SK-N-SH treated with all-trans-retinoic acid at 6 μM for 48 hours (cell line): ENCODE measurements around the gene MYO1B.

Experiments used
- ATAC-seq: fragments of 200-7000 bp; cut with Tn5 transposase; 3 replicates; pipeline ENCODE4 v1.9.1; 2020; ENCODE audit warnings: mild to moderate bottlenecking, moderate library complexity
- ARNTL ChIP-seq: fragments of 450-650 bp; formaldehyde crosslinking; IDR thresholded peaks from 2 replicates; pipeline ENCODE4 v1.5.0; 2020; ENCODE audit warnings: low read depth, mild to moderate bottlenecking, moderate library complexity, borderline replicate concordance
- BACH2 ChIP-seq: fragments of 250-450 bp; sonication (Bioruptor Pico); IDR thresholded peaks from 2 replicates; pipeline ENCODE4 v1.9.0; 2021; ENCODE audit warnings: mild to moderate bottlenecking, borderline replicate concordance
- CSDC2 ChIP-seq: fragments of 250-450 bp; sonication (Bioruptor Pico); IDR thresholded peaks from 2 replicates; pipeline ENCODE4 v1.5.0; 2020; ENCODE audit warnings: mild to moderate bottlenecking, moderate library complexity
- ESRRG ChIP-seq: fragments of 250-450 bp; sonication (Bioruptor Pico); IDR thresholded peaks from 2 replicates; pipeline ENCODE4 v1.6.1; 2021; ENCODE audit warnings: mild to moderate bottlenecking
- GLIS3 ChIP-seq: fragments of 250-450 bp; sonication (Bioruptor Pico); IDR thresholded peaks from 2 replicates; pipeline ENCODE4 v1.5.0; 2020; ENCODE audit warnings: mild to moderate bottlenecking, moderate library complexity
- ISL1 ChIP-seq: fragments of 250-450 bp; sonication (Bioruptor Pico); IDR thresholded peaks from 2 replicates; pipeline ENCODE4 v2.1.2; 2022; ENCODE audit warnings: mild to moderate bottlenecking, moderate library complexity
- OSR1 ChIP-seq: fragments of 250-450 bp; sonication (Bioruptor Pico); IDR thresholded peaks from 2 replicates; pipeline ENCODE4 v1.8.0; 2022; ENCODE audit warnings: moderate library complexity, mild to moderate bottlenecking, inconsistent platforms
- PPARA ChIP-seq: fragments of 250-450 bp; sonication (Bioruptor Pico); IDR thresholded peaks from 2 replicates; pipeline ENCODE4 v1.5.0; 2020; ENCODE audit warnings: mild to moderate bottlenecking, borderline replicate concordance
- RARB ChIP-seq: fragments of 250-450 bp; sonication (Bioruptor Pico); IDR thresholded peaks from 2 replicates; pipeline ENCODE4 v1.8.0; 2021; ENCODE audit warnings: mild to moderate bottlenecking, moderate library complexity
- SNAI2 ChIP-seq: fragments of 250-450 bp; sonication (Bioruptor Pico); IDR thresholded peaks from 2 replicates; pipeline ENCODE4 v1.5.0; 2020; ENCODE audit warnings: mild to moderate bottlenecking, moderate library complexity
- TCF4 ChIP-seq: fragments of 250-450 bp; sonication (Bioruptor Pico); IDR thresholded peaks from 2 replicates; pipeline ENCODE4 v1.8.0; 2021; ENCODE audit warnings: mild to moderate bottlenecking, moderate library complexity, borderline replicate concordance
- TOX ChIP-seq: fragments of 250-450 bp; sonication (Bioruptor Pico); IDR thresholded peaks from 2 replicates; pipeline ENCODE4 v1.8.0; 2021; ENCODE audit warnings: mild to moderate bottlenecking, moderate library complexity, borderline replicate concordance
- ZC3H10 ChIP-seq: fragments of 250-450 bp; sonication (Bioruptor Pico); IDR thresholded peaks from 2 replicates; pipeline ENCODE4 v1.5.1; 2021; ENCODE audit warnings: mild to moderate bottlenecking, moderate library complexity
- ZFP3 ChIP-seq: fragments of 250-450 bp; sonication (Bioruptor Pico); IDR thresholded peaks from 2 replicates; pipeline ENCODE4 v1.5.0; 2020; ENCODE audit warnings: mild to moderate bottlenecking, moderate library complexity
- ZNF565 ChIP-seq: fragments of 450-650 bp; formaldehyde crosslinking; conservative IDR thresholded peaks from 2 replicates; pipeline ENCODE4 v1.5.0; 2020; ENCODE audit warnings: low read depth, mild to moderate bottlenecking, moderate library complexity
- ZNF70 ChIP-seq: fragments of 450-650 bp; formaldehyde crosslinking; IDR thresholded peaks from 2 replicates; pipeline ENCODE4 v1.5.0; 2020; ENCODE audit warnings: mild to moderate bottlenecking, moderate library complexity
- ZNF8 ChIP-seq: fragments of 450-650 bp; formaldehyde crosslinking; IDR thresholded peaks from 2 replicates; pipeline ENCODE4 v1.5.0; 2020; ENCODE audit warnings: mild to moderate bottlenecking, moderate library complexity
- TF ChIP-seq, protein P1 (sequence below): fragments of 250-450 bp; sonication (Bioruptor Pico); IDR thresholded peaks from 2 replicates; pipeline ENCODE4 v1.5.1; 2021; ENCODE audit warnings: mild to moderate bottlenecking, moderate library complexity
- TF ChIP-seq, protein P2 (sequence below): fragments of 250-450 bp; sonication (Bioruptor Pico); IDR thresholded peaks from 2 replicates; pipeline ENCODE4 v1.8.0; 2021; ENCODE audit warnings: low read depth, mild to moderate bottlenecking, moderate library complexity, borderline replicate concordance
- TF ChIP-seq, protein P3 (sequence below): fragments of 250-450 bp; sonication (Bioruptor Pico); IDR thresholded peaks from 2 replicates; pipeline ENCODE4 v1.5.1; 2020; ENCODE audit warnings: low read depth, mild to moderate bottlenecking, moderate library complexity
- TF ChIP-seq, protein P4 (sequence below): fragments of 250-450 bp; sonication (Bioruptor Pico); IDR thresholded peaks from 2 replicates; pipeline ENCODE4 v1.8.0; 2020; ENCODE audit warnings: mild to moderate bottlenecking, moderate library complexity, borderline replicate concordance

The MYO1B gene

DNA sequence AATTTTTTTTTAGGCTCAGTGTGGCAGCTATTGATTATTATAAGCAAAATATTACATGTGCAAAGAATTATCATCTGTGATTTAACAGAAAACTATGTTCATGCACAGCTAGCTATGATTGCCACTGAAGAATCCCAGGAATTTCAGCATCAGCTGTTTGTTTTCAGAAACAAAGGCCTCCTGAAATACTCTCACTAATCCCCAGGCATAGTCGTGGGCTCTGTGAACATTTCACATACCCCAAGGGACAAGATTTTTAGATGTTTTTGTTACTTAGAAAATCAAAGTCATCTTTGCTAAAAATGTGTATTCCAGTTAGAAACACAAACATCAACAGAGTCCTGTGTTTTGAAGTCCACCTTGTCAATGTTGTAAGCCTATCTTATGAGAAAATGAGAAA, 156.1 kb downstream of the MYO1B start:
- TF ChIP-seq ZNF565 (CRISPR knock-in tag) (no peak), GLIS3 (CRISPR knock-in tag) (no peak), BACH2 (CRISPR knock-in tag) (no peak), ZNF8 (no peak), ISL1 (CRISPR knock-in tag) (no peak), CSDC2 (CRISPR knock-in tag) (no peak), RARB (CRISPR knock-in tag) (no peak), TCF4 (CRISPR knock-in tag) (no peak), ARNTL (CRISPR knock-in tag) (no peak), TOX (CRISPR knock-in tag) (no peak)
- TF ChIP-seq, protein P1, sequence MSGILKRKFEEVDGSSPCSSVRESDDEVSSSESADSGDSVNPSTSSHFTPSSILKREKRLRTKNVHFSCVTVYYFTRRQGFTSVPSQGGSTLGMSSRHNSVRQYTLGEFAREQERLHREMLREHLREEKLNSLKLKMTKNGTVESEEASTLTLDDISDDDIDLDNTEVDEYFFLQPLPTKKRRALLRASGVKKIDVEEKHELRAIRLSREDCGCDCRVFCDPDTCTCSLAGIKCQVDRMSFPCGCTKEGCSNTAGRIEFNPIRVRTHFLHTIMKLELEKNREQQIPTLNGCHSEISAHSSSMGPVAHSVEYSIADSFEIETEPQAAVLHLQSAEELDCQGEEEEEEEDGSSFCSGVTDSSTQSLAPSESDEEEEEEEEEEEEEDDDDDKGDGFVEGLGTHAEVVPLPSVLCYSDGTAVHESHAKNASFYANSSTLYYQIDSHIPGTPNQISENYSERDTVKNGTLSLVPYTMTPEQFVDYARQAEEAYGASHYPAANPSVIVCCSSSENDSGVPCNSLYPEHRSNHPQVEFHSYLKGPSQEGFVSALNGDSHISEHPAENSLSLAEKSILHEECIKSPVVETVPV, result no peak
- ATAC-seq, result peak; percentile 76

DNA sequence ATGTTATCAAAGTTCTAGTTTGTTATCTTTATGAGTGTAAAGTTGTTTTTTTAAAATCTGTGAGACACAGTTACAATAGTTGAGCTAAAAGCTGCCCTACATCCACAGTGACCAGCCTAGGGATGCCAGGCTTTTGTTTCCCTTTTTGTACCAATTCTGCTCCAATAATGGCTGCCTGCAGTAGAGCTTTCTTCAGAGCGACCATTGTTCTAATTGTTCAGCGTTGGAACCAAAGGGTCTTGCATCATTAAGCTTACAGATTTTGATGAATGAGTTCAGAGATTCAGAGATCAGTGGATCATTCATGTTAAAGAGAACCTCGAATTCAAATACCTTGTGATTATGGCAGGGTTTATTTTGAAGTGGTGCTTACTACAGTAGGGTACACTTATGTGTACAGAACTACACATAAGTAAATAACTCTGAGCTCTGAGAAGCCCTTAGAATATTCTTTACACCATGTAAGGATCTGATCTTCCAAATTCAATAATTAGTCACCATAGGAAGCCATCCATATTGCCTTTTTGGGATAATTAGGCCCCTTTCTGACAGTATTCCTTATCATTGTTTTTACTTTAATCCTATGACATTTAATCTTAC, 157.9 kb downstream of the MYO1B start:
- ATAC-seq, result no peak
- TF ChIP-seq ZFP3 (CRISPR knock-in tag) (no peak), ZNF8 (no peak), BACH2 (CRISPR knock-in tag) (no peak), ZC3H10 (CRISPR knock-in tag) (no peak), OSR1 (CRISPR knock-in tag) (no peak)
- TF ChIP-seq, protein P2, sequence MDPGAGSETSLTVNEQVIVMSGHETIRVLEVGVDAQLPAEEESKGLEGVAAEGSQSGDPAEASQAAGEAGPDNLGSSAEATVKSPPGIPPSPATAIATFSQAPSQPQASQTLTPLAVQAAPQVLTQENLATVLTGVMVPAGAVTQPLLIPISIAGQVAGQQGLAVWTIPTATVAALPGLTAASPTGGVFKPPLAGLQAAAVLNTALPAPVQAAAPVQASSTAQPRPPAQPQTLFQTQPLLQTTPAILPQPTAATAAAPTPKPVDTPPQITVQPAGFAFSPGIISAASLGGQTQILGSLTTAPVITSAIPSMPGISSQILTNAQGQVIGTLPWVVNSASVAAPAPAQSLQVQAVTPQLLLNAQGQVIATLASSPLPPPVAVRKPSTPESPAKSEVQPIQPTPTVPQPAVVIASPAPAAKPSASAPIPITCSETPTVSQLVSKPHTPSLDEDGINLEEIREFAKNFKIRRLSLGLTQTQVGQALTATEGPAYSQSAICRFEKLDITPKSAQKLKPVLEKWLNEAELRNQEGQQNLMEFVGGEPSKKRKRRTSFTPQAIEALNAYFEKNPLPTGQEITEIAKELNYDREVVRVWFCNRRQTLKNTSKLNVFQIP (CRISPR knock-in tag), result no peak
- TF ChIP-seq, all 23 proteins: peak for 0

DNA sequence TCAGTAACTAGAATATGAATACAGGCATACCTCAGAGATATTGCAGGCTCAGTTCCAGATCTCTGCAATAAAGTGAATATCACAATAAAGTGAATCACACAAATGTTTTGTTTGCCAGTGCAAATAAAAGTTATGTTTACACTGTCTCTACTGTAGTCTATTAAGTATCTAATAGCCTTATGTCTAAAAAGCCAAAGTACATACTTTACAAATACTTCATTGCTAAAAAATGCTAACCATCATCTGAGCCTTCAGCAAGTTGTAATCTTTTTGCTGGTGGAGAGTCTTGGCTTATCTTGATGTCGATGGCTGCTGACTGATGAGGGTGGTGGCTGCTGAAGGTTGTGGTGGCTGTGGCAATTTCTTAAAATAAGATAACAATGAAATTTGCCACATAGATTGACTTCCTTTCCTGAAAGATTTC, 159.4 kb downstream of the MYO1B start:
- peak; percentile 79 for ATAC-seq
- no peak for TF ChIP-seq TOX (CRISPR knock-in tag)
- no peak for TF ChIP-seq BACH2 (CRISPR knock-in tag)
- TF ChIP-seq RARB (CRISPR knock-in tag), result no peak
- TF ChIP-seq PPARA (CRISPR knock-in tag), result no peak
- no peak for TF ChIP-seq ZNF565 (CRISPR knock-in tag)
- TF ChIP-seq TCF4 (CRISPR knock-in tag), result no peak
- TF ChIP-seq ZFP3 (CRISPR knock-in tag), result no peak
- TF ChIP-seq ZNF70 (CRISPR knock-in tag), result no peak
- no peak for TF ChIP-seq ISL1 (CRISPR knock-in tag)
- TF ChIP-seq GLIS3 (CRISPR knock-in tag), result no peak
- TF ChIP-seq, protein P3, sequence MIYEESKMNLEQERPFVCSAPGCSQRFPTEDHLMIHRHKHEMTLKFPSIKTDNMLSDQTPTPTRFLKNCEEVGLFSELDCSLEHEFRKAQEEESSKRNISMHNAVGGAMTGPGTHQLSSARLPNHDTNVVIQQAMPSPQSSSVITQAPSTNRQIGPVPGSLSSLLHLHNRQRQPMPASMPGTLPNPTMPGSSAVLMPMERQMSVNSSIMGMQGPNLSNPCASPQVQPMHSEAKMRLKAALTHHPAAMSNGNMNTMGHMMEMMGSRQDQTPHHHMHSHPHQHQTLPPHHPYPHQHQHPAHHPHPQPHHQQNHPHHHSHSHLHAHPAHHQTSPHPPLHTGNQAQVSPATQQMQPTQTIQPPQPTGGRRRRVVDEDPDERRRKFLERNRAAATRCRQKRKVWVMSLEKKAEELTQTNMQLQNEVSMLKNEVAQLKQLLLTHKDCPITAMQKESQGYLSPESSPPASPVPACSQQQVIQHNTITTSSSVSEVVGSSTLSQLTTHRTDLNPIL (CRISPR knock-in tag), result no peak
- TF ChIP-seq, protein P4, sequence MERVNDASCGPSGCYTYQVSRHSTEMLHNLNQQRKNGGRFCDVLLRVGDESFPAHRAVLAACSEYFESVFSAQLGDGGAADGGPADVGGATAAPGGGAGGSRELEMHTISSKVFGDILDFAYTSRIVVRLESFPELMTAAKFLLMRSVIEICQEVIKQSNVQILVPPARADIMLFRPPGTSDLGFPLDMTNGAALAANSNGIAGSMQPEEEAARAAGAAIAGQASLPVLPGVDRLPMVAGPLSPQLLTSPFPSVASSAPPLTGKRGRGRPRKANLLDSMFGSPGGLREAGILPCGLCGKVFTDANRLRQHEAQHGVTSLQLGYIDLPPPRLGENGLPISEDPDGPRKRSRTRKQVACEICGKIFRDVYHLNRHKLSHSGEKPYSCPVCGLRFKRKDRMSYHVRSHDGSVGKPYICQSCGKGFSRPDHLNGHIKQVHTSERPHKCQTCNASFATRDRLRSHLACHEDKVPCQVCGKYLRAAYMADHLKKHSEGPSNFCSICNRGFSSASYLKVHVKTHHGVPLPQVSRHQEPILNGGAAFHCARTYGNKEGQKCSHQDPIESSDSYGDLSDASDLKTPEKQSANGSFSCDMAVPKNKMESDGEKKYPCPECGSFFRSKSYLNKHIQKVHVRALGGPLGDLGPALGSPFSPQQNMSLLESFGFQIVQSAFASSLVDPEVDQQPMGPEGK, result no peak
- no peak for TF ChIP-seq ZC3H10 (CRISPR knock-in tag)
- no peak for TF ChIP-seq SNAI2
- TF ChIP-seq ZNF8, result no peak
- no peak for TF ChIP-seq ESRRG (CRISPR knock-in tag)
- TF ChIP-seq, protein P1, result no peak
